HG03432 (cell line): Measurements from ENCODE around the gene PDE4C.

ENCODE experiments used
- ATAC-seq: cut with Tn5 transposase; IDR thresholded peaks from one replicate; pipeline ENCODE4 v1.9.1; 2021; ENCODE audit warnings: mild to moderate bottlenecking, moderate library complexity; ENCODE audit not compliant: unreplicated experiment

PDE4C gene

DNA sequence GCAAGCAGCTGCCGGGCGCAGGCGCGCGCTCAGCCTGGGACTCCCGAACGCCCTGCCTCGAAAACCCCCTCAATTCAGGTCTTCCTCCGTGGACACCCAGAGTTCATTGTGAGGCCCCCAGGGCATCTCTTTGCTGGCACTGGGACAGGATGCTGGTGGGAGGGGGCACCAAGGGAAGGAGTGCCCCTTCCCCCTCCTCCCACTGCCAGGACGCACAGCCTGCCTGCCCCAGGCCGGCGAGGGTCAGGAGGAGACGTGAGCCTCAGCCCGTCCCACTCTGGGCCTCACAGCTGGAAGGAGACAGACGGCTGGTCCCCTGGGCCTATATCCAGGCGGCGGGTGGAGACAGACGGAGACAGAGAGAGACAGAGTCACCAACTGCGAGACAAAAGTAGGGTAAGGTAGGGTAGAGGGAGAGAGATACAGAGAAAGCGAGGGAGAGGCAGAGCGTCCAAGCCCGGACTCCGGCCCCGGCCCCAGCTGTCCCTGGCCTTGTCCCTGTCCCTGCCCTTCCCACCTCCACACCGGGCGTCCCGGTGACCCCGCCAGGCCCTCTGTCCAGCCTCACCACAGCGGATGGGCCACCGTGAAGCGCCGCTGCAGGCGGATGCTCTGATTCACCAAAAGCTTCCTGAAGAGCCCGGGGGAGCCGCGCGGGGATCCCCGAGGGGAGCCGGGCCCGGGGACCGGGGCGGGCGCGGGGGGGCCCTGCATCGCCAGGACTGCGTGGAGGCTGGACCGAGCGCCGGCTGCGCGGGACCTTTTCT, at the start of gene PDE4C:
Gene PDE4C, minus strand, starts transcription at position 737 of the 767 bp plus-strand sequence. Its CDS starts 23 bp downstream, at position 714.
- ATAC-seq: no peak

GRCh38 chr19:18274781-18275356, 48.6 kb upstream of the PDE4C start:
- no peak for ATAC-seq

GRCh38 chr19:18274219-18274780, 48.1 kb upstream of the PDE4C start, which contains the start of gene IQCN:
Gene IQCN (minus strand): TSS chr19:18274452. CDS start chr19:18269478, 4,974 bp downstream.
- no peak for ATAC-seq

DNA sequence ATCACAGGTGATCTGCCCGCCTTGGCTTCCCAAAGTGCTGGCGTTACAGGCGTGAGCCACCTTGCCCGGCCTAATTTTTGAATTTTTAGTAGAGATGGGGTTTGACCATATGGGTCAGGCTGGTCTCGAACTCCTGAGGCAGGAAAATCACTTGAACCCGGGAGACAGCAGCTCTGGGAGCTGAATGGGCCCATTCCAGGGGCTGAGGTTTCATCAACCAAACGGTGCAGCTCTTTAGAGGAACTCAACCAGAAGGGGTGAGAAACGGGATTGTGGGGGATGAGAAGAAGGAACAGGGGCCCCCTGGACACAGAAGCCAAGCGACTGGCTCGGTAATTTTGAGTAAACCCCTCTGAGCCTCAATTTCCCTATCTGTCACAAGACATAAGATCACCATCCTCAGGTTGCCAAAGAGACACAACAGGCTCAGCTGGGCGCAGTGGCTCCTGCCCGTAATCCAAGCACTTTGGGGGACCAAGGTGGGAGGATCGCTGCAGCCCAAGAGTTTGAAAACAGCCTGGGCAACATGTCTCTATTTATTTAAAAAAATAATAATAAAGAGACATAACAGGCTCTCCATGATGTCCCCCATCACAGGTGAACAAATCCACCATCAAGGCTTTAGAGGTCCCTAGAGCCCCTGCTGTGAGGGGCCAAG, 47.5 kb upstream of the PDE4C start:
- no peak for ATAC-seq

- ATAC-seq: no peak
These were observed 45.2 kb upstream of the PDE4C start for GRCh38 chr19:18271433-18271841.

DNA sequence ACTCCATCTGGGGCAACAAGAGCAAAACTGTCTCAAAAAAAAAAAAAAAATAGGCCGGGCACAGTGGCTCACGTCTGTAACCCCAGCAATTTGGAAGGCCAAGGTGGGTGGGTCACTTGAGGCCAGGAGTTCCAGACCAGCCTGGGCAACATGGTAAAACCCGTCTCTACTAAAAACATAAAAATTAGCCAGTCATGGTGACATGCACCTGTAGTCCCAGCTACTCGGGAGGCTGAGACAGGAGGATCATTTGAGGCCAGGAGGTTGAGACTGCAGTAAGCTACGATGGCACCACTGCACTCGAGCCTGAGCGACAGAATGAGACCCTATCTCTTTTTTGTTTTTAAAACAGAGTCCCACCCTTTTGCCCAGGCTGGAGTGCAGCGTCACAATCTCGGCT, 44.1 kb upstream of the PDE4C start:
- ATAC-seq: no peak

DNA sequence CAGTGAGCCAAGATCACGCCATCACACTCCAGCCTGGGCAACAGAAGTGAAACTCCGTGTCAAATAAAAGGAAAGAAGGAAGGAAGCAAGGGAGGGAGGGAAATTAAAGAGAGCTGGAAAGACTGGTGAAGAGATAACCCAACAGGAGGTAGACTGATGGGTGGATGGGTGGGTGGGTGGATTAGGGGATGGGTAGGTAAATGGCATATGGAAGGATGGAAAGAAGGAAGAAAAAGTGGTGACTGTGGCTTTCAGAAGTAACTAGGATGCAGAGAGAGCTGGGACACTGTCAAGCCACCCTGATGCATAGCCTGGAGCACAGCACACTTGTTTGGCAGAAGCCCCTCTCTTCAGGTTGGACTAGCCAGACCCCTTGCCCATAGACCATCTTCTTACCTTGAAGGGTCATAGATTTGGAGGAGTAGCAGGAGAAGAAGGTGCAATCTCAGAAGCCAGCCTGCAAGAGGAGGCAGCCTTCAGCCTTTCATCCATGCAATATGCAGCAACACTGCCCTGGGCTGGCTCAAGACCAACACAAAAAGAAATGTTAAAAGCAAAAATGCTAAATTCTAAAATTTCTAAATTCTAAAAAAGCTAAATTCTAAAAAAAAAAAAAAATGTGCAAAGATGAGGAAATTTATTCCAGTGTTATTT, 43.0 kb upstream of the PDE4C start:
- ATAC-seq: no peak

DNA sequence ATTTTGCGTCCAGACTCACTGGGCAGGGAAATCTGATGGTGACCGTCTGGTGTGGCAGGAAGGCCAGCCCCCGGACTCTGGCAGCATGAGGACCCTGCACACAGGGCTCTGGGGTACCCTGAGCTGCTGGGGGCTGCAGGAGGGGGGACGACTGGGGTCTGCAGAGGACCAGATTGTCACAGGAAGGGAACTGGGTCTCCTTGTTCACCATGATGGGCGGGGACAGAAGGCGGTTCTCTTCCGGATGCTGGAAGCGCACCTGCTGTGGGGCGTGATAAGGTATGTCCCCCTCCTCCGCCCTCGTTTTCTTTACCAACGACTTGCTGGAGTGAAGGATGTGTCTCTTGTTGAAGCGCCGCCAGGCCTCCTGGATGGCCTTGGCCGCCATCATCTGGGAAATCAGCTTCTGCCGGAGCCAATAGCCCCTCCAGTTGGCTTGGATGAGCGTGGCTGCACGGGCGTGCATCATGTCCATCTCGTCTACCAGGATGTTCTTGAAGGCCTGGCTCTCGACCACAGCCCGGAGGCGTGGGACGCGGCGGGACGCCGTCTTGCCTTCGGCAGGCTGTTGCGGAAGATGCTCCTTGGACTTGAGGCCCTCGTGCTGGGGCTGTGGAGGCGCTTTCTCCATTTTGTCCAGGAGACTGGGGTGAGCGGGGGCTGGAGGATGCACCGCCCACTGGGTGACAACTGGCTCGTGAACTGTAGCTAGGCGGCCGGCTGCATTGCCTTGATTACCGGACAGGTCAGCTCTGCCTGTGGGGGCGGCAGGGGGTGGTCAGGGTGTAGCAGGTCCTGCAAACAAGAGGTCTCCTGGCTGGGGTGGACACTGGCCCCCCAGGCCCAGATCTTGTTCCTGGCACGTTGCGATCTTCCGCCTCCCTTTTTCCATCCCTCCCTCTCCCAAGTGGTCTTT, 40.8 kb upstream of the PDE4C start:
- ATAC-seq: no peak

GRCh38 chr19:18265582-18265981, 39.3 kb upstream of the PDE4C start:
- ATAC-seq: no peak

DNA sequence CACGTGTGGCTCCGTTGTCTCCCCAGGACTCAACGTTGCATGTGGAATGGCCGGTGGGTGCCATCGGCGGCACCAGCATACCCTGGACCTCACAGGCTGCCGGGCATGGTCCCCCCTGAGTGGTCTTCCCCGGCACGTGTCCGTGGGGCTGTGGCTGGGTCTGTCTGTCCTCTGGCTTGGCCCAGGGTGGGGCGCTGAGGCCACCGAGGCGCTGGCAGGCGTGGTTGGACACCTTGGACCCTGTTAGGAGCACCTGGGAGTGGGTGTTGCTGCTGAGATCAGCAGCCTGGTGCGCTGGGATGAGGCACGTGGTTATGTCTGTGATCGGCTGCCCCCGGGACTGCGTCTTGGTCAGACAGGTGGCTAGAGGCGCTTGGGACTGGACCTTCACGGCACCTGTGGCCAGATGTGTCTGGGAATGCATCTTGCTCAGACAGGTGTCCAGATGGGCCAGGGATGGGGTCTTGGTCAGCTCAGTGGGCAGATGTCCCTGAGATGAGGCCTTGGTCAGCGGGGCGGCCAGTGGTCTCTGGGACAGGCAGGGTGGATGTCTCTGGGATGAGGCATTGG, 38.8 kb upstream of the PDE4C start:
- ATAC-seq: no peak

DNA sequence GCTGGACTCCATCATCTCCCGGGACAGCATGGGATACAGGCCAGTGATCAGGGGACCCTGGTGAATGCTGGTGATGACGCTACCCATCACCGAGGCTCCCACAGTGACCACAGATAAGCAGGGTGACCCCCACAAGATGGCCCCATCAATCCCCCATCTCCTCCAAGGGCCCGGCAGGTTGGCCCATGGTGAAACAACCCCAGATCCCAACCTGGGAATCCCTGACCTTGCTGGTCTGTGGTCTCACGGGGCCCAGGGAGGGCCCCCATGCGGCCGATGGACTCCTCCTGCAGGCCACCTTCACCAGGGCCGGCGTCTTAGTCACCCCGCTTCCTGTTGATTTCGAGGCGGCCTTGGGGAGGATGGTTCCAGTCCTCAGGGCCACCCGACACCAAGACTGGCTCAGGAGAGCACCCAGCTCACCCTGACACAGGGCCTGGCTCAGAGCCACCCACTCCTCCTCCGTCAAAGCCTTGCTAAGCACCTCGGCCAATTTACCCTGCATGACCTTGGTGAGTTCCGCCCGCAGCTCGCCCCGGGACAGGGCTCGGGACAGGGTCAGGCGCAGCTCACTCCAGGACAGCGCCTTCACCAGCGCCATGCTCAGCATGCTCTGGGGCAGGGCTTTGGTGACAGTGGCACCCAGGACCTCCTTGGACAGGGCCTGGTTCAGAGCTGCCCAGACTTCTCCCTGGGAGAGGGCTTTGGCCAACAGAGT, 38.1 kb upstream of the PDE4C start:
- ATAC-seq: no peak

DNA sequence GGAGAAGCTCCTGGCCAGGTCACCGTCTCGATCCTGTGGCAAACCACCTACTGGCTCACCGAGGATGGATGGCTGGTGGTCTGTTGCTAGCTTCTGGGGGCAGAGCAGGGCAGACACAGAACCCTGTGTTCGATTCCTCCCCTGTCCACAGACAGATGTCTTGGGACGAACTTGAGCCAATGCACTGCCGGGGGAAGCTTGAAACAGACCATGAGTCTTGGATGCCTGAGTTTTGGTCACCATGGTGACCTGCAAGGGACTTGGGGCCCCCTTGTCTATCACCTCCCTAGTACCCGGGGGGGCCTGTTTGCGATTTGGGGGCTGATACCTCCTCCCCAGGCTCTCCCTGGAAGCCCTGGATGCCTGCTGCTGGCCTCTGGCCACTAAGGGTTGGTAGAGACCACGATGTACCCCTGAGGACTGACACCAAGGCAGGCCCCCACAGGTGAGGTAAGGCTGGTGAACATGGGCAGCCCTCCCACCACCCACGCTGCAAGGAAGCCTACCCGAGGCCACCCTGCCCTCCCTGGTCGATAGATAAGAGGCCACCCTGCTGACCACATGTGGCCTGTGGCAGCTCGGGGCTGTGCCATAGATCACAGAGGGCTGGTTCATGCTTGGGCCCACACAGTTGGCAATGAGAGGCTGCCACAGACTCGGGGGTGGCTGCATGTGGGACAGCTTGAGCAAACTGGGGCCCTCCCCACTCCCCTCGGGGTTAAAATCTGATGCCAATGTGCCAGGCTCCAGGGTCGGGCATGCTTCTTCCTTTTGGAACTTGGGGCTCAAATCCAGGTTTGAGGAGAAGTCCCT, 37.3 kb upstream of the PDE4C start:
- no peak for ATAC-seq

GRCh38 chr19:18262917-18263316, 36.7 kb upstream of the PDE4C start:
- no peak for ATAC-seq

DNA sequence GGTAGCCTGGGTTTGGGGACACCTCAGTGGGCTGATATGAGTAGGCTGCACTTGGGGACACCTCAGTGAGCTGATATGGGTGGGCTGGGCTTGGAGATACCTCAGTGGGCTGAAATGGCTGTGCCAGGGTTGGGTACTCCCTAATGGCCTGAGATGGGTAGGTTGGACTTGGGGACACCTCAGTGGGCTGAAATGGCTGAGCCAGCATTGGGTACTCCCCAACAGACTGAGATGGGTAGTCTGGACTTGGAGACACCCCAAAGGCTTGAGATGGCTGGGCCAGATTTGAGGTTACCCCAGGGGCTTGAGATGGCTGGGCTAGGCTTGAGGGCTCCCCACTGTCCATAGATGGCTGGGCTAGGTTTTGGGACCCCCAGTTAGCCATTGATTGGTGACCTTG, 35.9 kb upstream of the PDE4C start:
- ATAC-seq: no peak

- ATAC-seq: no peak
These were observed 35.2 kb upstream of the PDE4C start for GRCh38 chr19:18261474-18261873.

DNA sequence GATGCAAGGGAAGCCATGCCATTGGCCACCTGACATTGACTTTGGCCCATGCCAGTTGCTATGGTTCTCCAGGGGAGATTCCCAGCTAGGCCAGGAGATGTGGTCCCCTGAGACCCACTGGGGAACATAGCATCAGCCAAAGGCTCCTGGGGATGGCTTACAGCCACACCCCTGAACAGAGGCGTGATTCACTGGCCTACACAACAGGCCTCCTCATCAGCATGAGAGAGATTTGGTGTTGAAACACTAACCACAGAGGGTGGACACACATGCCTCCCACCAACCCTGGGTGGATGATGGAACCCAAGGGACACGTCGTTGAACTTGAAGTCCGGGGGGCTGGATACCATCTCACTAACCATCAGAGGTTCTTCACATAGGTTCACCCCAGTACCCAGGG, 33.7 kb upstream of the PDE4C start:
- ATAC-seq: no peak

- no peak for ATAC-seq
These were observed 31.5 kb upstream of the PDE4C start for GRCh38 chr19:18257503-18258470.
